GM23338 (cell line): ENCODE results near the gene TRMT5. TPM values are rescaled to one million over a fixed set of nuclear protein-coding genes. Genes with fewer than 3 reads are reported as not detected.

Source experiments
- ATAC-seq: fragments of 200-7000 bp; cut with Tn5 transposase; 3 replicates; pipeline ENCODE4 v1.9.1; 2020
- DNase-seq: peaks from one replicate; pipeline ENCODE4 v3.0.0-alpha.2; 2015; ENCODE audit warnings: low spot score
- H2AFZ ChIP-seq: fragments of 200-600 bp; sonication (generic); 2 replicates; pipeline ENCODE4 v1.8.0; 2016; ENCODE audit warnings: antibody characterized with exemption, mild to moderate bottlenecking, moderate library complexity
- H3F3A ChIP-seq: fragments of 200-600 bp; sonication (generic); replicated peaks from 2 replicates; pipeline ENCODE4 v1.8.0; 2017; ENCODE audit warnings: antibody characterized with exemption, mixed run types, low read depth
- H3K27ac ChIP-seq: fragments of 200-600 bp; sonication (generic); 2 replicates; pipeline ENCODE4 v1.6.1; 2016; ENCODE audit warnings: low read depth
- H3K27me3 ChIP-seq: fragments of 200-600 bp; sonication (generic); 2 replicates; pipeline ENCODE4 v1.8.0; 2016; ENCODE audit warnings: mild to moderate bottlenecking, mixed run types, moderate library complexity; ENCODE audit not compliant: insufficient read depth
- H3K36me3 ChIP-seq: fragments of 200-600 bp; sonication (generic); 2 replicates; pipeline ENCODE4 v1.8.0; 2016; ENCODE audit warnings: mild to moderate bottlenecking; ENCODE audit not compliant: insufficient read depth
- H3K4me1 ChIP-seq: fragments of 200-600 bp; sonication (generic); 2 replicates; pipeline ENCODE4 v1.8.0; 2016; ENCODE audit warnings: mild to moderate bottlenecking, moderate library complexity; ENCODE audit not compliant: insufficient read depth
- H3K4me2 ChIP-seq: fragments of 200-600 bp; sonication (generic); 2 replicates; pipeline ENCODE4 v1.7.1; 2017; ENCODE audit warnings: mixed run types
- H3K4me3 ChIP-seq: fragments of 200-600 bp; sonication (generic); 2 replicates; pipeline ENCODE4 v1.6.1; 2016; ENCODE audit warnings: mixed run types
- H3K79me2 ChIP-seq: fragments of 200-600 bp; sonication (generic); replicated peaks from 2 replicates; pipeline ENCODE4 v1.8.0; 2017; ENCODE audit warnings: mild to moderate bottlenecking; ENCODE audit not compliant: insufficient read depth
- H3K9me2 ChIP-seq: fragments of 200-600 bp; sonication (generic); 2 replicates; pipeline ENCODE4 v1.8.0; 2017; ENCODE audit not compliant: insufficient read depth
- H4K20me1 ChIP-seq: fragments of 200-600 bp; sonication (generic); replicated peaks from 2 replicates; pipeline ENCODE4 v1.8.0; 2017; ENCODE audit warnings: mild to moderate bottlenecking; ENCODE audit not compliant: insufficient read depth
- H3K27ac Mint-ChIP-seq: 2 replicates; pipeline ENCODE4 v1.8.0; 2020; ENCODE audit warnings: inconsistent platforms, mild to moderate bottlenecking, moderate library complexity, mixed read lengths
- H3K27me3 Mint-ChIP-seq: 3 replicates; pipeline ENCODE4 v1.8.0; 2022; ENCODE audit warnings: low read depth, mild to moderate bottlenecking, moderate library complexity, mixed read lengths, inconsistent platforms; ENCODE audit not compliant: insufficient read depth, poor library complexity
- H3K36me3 Mint-ChIP-seq: 3 replicates; pipeline ENCODE4 v1.8.0; 2021; ENCODE audit warnings: low read depth, mild to moderate bottlenecking, inconsistent platforms, moderate library complexity, mixed read lengths
- H3K4me1 Mint-ChIP-seq: 3 replicates; pipeline ENCODE4 v1.8.0; 2020; ENCODE audit warnings: mild to moderate bottlenecking, inconsistent platforms, mixed read lengths
- H3K4me3 Mint-ChIP-seq: 3 replicates; pipeline ENCODE4 v1.8.0; 2021; ENCODE audit warnings: moderate library complexity, mild to moderate bottlenecking, inconsistent platforms, mixed read lengths
- H3K9me3 Mint-ChIP-seq: 3 replicates; pipeline ENCODE4 v1.8.0; 2020; ENCODE audit warnings: moderate library complexity, mild to moderate bottlenecking, inconsistent platforms, mixed read lengths
- CREB1 ChIP-seq: fragments of 250-450 bp; sonication (Bioruptor Pico); IDR thresholded peaks from 2 replicates; pipeline ENCODE4 v1.5.0; 2020; ENCODE audit warnings: low read depth, mild to moderate bottlenecking, moderate library complexity
- CTCF ChIP-seq, 2 experiments: fragments of 200-600 bp in 1 of 2; sonication (generic) in 1 of 2; conservative IDR thresholded peaks; 2 replicates each; pipeline versions ENCODE4 v1.5.1 to v1.6.1; 2016 to 2017; ENCODE audit warnings: antibody characterized with exemption in 2 of 2, low read depth in 2 of 2, mild to moderate bottlenecking in 2 of 2, moderate library complexity in 1 of 2
- EZH2 ChIP-seq: fragments of 200-600 bp; sonication (generic); IDR thresholded peaks from one replicate; pipeline ENCODE4 v1.8.0; 2017; ENCODE audit warnings: antibody characterized with exemption, mild to moderate bottlenecking, low read depth; ENCODE audit not compliant: unreplicated experiment
- EZH2phosphoT487 ChIP-seq: fragments of 200-600 bp; sonication (generic); IDR thresholded peaks from one replicate; pipeline ENCODE4 v1.8.1; 2018; ENCODE audit warnings: antibody characterized with exemption; ENCODE audit not compliant: unreplicated experiment
- JUNB ChIP-seq: IDR thresholded peaks from one replicate; pipeline ENCODE4 v1.6.1; 2016; ENCODE audit warnings: antibody characterized with exemption; ENCODE audit not compliant: unreplicated experiment
- NANOG ChIP-seq: IDR thresholded peaks from 2 replicates; pipeline ENCODE4 v1.6.1; 2016; ENCODE audit warnings: antibody characterized with exemption, borderline replicate concordance
- POLR2AphosphoS5 ChIP-seq: IDR thresholded peaks from 2 replicates; pipeline ENCODE4 v1.6.1; 2016; ENCODE audit warnings: antibody characterized with exemption, low read depth
- REST ChIP-seq: IDR thresholded peaks from one replicate; pipeline ENCODE4 v1.6.1; 2018; ENCODE audit warnings: antibody characterized with exemption; ENCODE audit not compliant: unreplicated experiment
- STAT1 ChIP-seq: IDR thresholded peaks from one replicate; pipeline ENCODE4 v1.6.1; 2016; ENCODE audit warnings: antibody characterized with exemption; ENCODE audit not compliant: unreplicated experiment
- ZNF114 ChIP-seq: fragments of 250-450 bp; sonication (Bioruptor Pico); IDR thresholded peaks from 2 replicates; pipeline ENCODE4 v1.5.0; 2020; ENCODE audit warnings: mild to moderate bottlenecking, moderate library complexity
- ZNF331 ChIP-seq: fragments of 250-450 bp; sonication (Bioruptor Pico); IDR thresholded peaks from 2 replicates; pipeline ENCODE4 v1.5.0; 2020; ENCODE audit warnings: low read depth, mild to moderate bottlenecking, moderate library complexity
- polyA plus RNA-seq: library from polyadenylated mRNA; unstranded; fragments of >200 nt; fragmentation: Nextera tagmentation; extraction: Ambion mirVana; gene quantifications from 2 replicates; pipeline ENCODE4 v1.2.1, GENCODE V29; 2016
- total RNA-seq: library from RNA; depleted of rRNA; stranded (reverse); fragments of >200 nt; shearing (Covaris generic); gene quantifications from 2 replicates; pipeline ENCODE4 v1.2.3, GENCODE V29; 2014

TRMT5 gene
- total and polyA plus RNA-seq, 2 experiments from 2014 or later = 9.8 to 18.4 TPM

DNA sequence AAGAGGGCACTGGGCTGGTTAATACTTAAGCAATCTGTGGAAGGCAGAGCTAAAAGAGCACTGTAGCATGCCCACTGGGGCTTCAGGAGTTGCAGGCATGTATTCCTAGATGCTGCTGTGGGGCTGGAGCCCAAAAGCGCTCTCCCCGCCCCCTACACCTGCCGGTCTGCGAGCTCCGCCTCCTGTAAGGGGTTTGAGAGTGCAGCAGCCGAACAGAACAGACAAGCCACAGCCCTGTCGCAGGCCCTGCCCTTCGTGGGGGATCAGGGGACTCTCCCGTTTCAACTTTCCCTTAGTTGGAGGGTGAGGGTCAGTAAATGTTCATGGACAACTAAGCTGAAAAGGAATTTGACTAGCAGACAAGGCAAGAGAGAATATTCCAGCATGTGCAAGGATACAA, 17.7 kb upstream of the TRMT5 start (continued):
- TF ChIP-seq REST = no peak
- no peak for TF ChIP-seq JUNB
- no peak for TF ChIP-seq EZH2phosphoT487
- no peak for TF ChIP-seq EZH2
- TF ChIP-seq POLR2AphosphoS5 = no peak

DNA sequence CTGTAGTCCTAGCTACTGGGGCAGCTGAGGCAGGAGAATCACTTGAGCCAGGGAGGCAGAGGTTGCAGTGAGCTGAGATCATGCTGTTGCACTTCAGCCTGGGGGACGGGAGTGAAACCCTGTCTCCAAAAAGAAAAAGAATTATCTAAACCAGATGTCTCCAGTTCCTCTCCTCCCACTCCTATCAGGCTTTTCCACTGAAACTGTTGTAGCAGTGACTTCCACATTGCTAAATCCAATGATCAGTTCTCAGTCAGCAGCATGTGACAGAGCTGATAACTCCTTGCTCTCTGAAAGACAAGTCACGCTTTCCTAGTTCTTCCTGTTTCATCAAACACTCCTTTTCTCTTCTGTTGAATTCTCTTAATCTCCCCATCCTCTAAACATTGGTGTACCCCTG, 8.7 kb upstream of the TRMT5 start:
- H3K4me1 Mint-ChIP-seq = no peaks in the 10 kb centered on the region
- Histone ChIP-seq H4K20me1 (0 out of 2 replicates have a peak, but pooled peaks cover 4% of the 10 kb centered on the region), H3K79me2 (no peaks in the 10 kb centered on the region), H3K36me3 (no peaks in the 10 kb centered on the region), H3K9me2 (no peaks in the 10 kb centered on the region), H3K27ac (no peak overlapping the region), H3K4me1 (no peaks in the 10 kb centered on the region), H3K4me3 (no peak overlapping the region), H2AFZ (no peak overlapping the region), H3F3A (no peaks in the 10 kb centered on the region), H3K4me2 (no peak overlapping the region), H3K27me3 (no peaks in the 10 kb centered on the region)
- H3K4me3 Mint-ChIP-seq = no peak overlapping the region
- H3K27ac Mint-ChIP-seq = no peak overlapping the region
- no peaks in the 10 kb centered on the region for H3K27me3 Mint-ChIP-seq
- peaks cover 3% of the 10 kb centered on the region; the same call in 2 of the 3 replicates for H3K36me3 Mint-ChIP-seq
- ATAC-seq (no peak), DNase-seq (no peak)
- no peaks in the 10 kb centered on the region for H3K9me3 Mint-ChIP-seq
- no peak for TF ChIP-seq REST
- no peak for TF ChIP-seq EZH2phosphoT487
- TF ChIP-seq POLR2AphosphoS5 = no peak
- no peak for TF ChIP-seq ZNF114 (CRISPR knock-in tag)
- TF ChIP-seq CREB1 (CRISPR knock-in tag) = no peak
- TF ChIP-seq STAT1 = no peak
- TF ChIP-seq EZH2 = no peak
- TF ChIP-seq ZNF331 (CRISPR knock-in tag) = no peak
- no peak for TF ChIP-seq CTCF (conservative IDR thresholded peaks at IDR 0.05; ENCODE audit: low read depth in 2 of 2)
- no peak for TF ChIP-seq NANOG
